H9 (cell line): ENCODE results near the gene IFFO2. TPM values are rescaled to one million over a fixed set of nuclear protein-coding genes. Genes with fewer than 3 reads are reported as not detected.
"Not testable (repeated sequence)": the region's sequence is repeated elsewhere in the genome, so short reads cannot be mapped to it uniquely, and the experiment has no call there.

Experiments
- DNase-seq: peaks from one replicate; pipeline ENCODE4 v3.0.0-alpha.2; 2017
- H2AFZ ChIP-seq: one replicate; pipeline ENCODE4 v1.6.1; 2013; ENCODE audit warnings: mild to moderate bottlenecking, low read length, control low read depth, moderate library complexity
- H2AK5ac ChIP-seq: 2 replicates; pipeline ENCODE4 v1.6.1; 2013; ENCODE audit warnings: low read length, control low read depth, mixed read lengths; ENCODE audit not compliant: insufficient read length
- H2BK120ac ChIP-seq: one replicate; pipeline ENCODE4 v1.6.1; 2013; ENCODE audit warnings: low read depth, mild to moderate bottlenecking, low read length, control low read depth, inconsistent platforms; ENCODE audit not compliant: poor library complexity, severe bottlenecking
- H2BK12ac ChIP-seq: 2 replicates; pipeline ENCODE4 v1.6.1; 2013; ENCODE audit warnings: low read length, control low read depth, mixed read lengths, low read depth; ENCODE audit not compliant: insufficient read length
- H2BK15ac ChIP-seq: 2 replicates; pipeline ENCODE4 v1.6.1; 2013; ENCODE audit warnings: low read depth, low read length, control low read depth
- H2BK20ac ChIP-seq: one replicate; pipeline ENCODE4 v1.6.1; 2013; ENCODE audit warnings: low read depth, mild to moderate bottlenecking, low read length, control low read depth, inconsistent platforms; ENCODE audit not compliant: poor library complexity, severe bottlenecking
- H2BK5ac ChIP-seq: 2 replicates; pipeline ENCODE4 v1.6.1; 2013; ENCODE audit warnings: low read length, control low read depth, mixed read lengths; ENCODE audit not compliant: insufficient read length
- H3K14ac ChIP-seq: 2 replicates; pipeline ENCODE4 v1.6.1; 2013; ENCODE audit warnings: low read length, control low read depth; ENCODE audit not compliant: insufficient read depth
- H3K18ac ChIP-seq: 2 replicates; pipeline ENCODE4 v1.6.1; 2013; ENCODE audit warnings: low read depth, mild to moderate bottlenecking, mixed read lengths, low read length, control low read depth; ENCODE audit not compliant: insufficient read length
- H3K23ac ChIP-seq: 2 replicates; pipeline ENCODE4 v1.6.1; 2013; ENCODE audit warnings: low read length, control low read depth, mixed read lengths, low read depth; ENCODE audit not compliant: insufficient read length
- H3K23me2 ChIP-seq: 2 replicates; pipeline ENCODE4 v1.6.1; 2013; ENCODE audit warnings: low read depth, mild to moderate bottlenecking, mixed read lengths, low read length, control low read depth; ENCODE audit not compliant: insufficient read length, poor library complexity, severe bottlenecking
- H3K27ac ChIP-seq: 2 replicates; pipeline ENCODE4 v1.5.1; 2013; ENCODE audit warnings: low read length, control low read depth, mixed read lengths, low read depth; ENCODE audit not compliant: insufficient read length
- H3K27me3 ChIP-seq: 2 replicates; pipeline ENCODE4 v1.6.1; 2013; ENCODE audit warnings: low read length, control low read depth, inconsistent platforms; ENCODE audit not compliant: insufficient read depth
- H3K4ac ChIP-seq: 2 replicates; pipeline ENCODE4 v1.6.1; 2013; ENCODE audit warnings: low read depth, mild to moderate bottlenecking, control low read depth, inconsistent platforms, low read length, moderate library complexity
- H3K4me1 ChIP-seq: 2 replicates; pipeline ENCODE4 v1.6.1; 2013; ENCODE audit warnings: low read length, control low read depth, inconsistent platforms; ENCODE audit not compliant: insufficient read depth
- H3K4me2 ChIP-seq: 2 replicates; pipeline ENCODE4 v1.6.1; 2013; ENCODE audit warnings: low read length, control low read depth, mixed read lengths; ENCODE audit not compliant: insufficient read length, insufficient read depth
- H3K56ac ChIP-seq: 2 replicates; pipeline ENCODE4 v1.6.1; 2013; ENCODE audit warnings: low read depth, mild to moderate bottlenecking, mixed read lengths, low read length, control low read depth; ENCODE audit not compliant: insufficient read length
- H3K79me1 ChIP-seq: 2 replicates; pipeline ENCODE4 v1.6.1; 2013; ENCODE audit warnings: low read depth, mild to moderate bottlenecking, moderate library complexity, low read length, control low read depth, inconsistent platforms; ENCODE audit not compliant: insufficient read depth, poor library complexity, severe bottlenecking
- H3K79me2 ChIP-seq: 2 replicates; pipeline ENCODE4 v1.6.1; 2013; ENCODE audit warnings: low read length, control low read depth, inconsistent platforms; ENCODE audit not compliant: insufficient read depth
- H3K9ac ChIP-seq: 2 replicates; pipeline ENCODE4 v1.6.1; 2013; ENCODE audit warnings: low read length, control low read depth, mixed read lengths; ENCODE audit not compliant: insufficient read length; ENCODE audit errors: extremely low read depth
- H3K9me3 ChIP-seq: one replicate; pipeline ENCODE4 v1.6.1; 2013; ENCODE audit warnings: low read depth, low read length, inconsistent platforms; ENCODE audit not compliant: control insufficient read depth
- H3T11ph ChIP-seq: one replicate; pipeline ENCODE4 v1.6.1; 2013; ENCODE audit warnings: mild to moderate bottlenecking, low read length, control low read depth, inconsistent platforms
- H4K20me1 ChIP-seq: one replicate; pipeline ENCODE4 v1.6.1; 2013; ENCODE audit not compliant: control insufficient read depth, insufficient read length, insufficient read depth
- H4K5ac ChIP-seq: 2 replicates; pipeline ENCODE4 v1.6.1; 2013; ENCODE audit warnings: low read depth, mild to moderate bottlenecking, mixed read lengths, low read length, control low read depth; ENCODE audit not compliant: insufficient read length
- H4K8ac ChIP-seq: replicated peaks from 2 replicates; pipeline ENCODE4 v1.6.1; 2013; ENCODE audit warnings: low read length, control low read depth, mixed read lengths, low read depth; ENCODE audit not compliant: insufficient read length
- H4K91ac ChIP-seq: 2 replicates; pipeline ENCODE4 v1.6.1; 2013; ENCODE audit warnings: low read depth, mild to moderate bottlenecking, moderate library complexity, mixed read lengths, low read length, control low read depth; ENCODE audit not compliant: insufficient read length
- H3K27ac Mint-ChIP-seq, 3 experiments: 2 replicates in 2 of 3; 3 replicates in 1 of 3; pipeline ENCODE4 v1.8.0; 2020 to 2021; ENCODE audit warnings: mixed read lengths in 3 of 3, mild to moderate bottlenecking in 1 of 3, moderate library complexity in 1 of 3
- H3K27me3 Mint-ChIP-seq: 2 replicates; pipeline ENCODE4 v1.8.0; 2021; ENCODE audit warnings: low read depth, mild to moderate bottlenecking, moderate library complexity, mixed read lengths
- H3K36me3 Mint-ChIP-seq, 3 experiments: 2 replicates in 2 of 3; 3 replicates in 1 of 3; pipeline ENCODE4 v1.8.0; 2020 to 2021; ENCODE audit warnings: low read depth in 3 of 3, mixed read lengths in 3 of 3; ENCODE audit not compliant: insufficient read depth in 1 of 3
- H3K4me1 Mint-ChIP-seq, 2 experiments: 2 replicates each; pipeline ENCODE4 v1.8.0; 2020; ENCODE audit warnings: mixed read lengths in 2 of 2
- H3K4me3 Mint-ChIP-seq, 2 experiments: 2 replicates in 1 of 2; 3 replicates in 1 of 2; pipeline ENCODE4 v1.8.0; 2020 to 2021; ENCODE audit warnings: mild to moderate bottlenecking in 2 of 2, mixed read lengths in 2 of 2, moderate library complexity in 1 of 2
- H3K9me3 Mint-ChIP-seq, 2 experiments: 2 replicates in 1 of 2; 3 replicates in 1 of 2; pipeline ENCODE4 v1.8.0; 2020; ENCODE audit warnings: mild to moderate bottlenecking in 2 of 2, mixed read lengths in 2 of 2, moderate library complexity in 1 of 2
- CTCF ChIP-seq: fragments of 200-600 bp; sonication (generic); conservative IDR thresholded peaks from 3 replicates; pipeline ENCODE4 v1.8.0; 2021; ENCODE audit warnings: antibody characterized with exemption, mild to moderate bottlenecking
- WGBS: extraction: QIAGEN DNeasy Blood & Tissue Kit; methylation state at CpG from one replicate; pipeline ENCODE4 v1.1.7; 2013; ENCODE audit warnings: missing lambda C conversion rate, low lambda C conversion rate, mixed read lengths; ENCODE audit not compliant: insufficient read length; ENCODE audit errors: extremely low coverage; 5-methylcytosine and 5-hydroxymethylcytosine counted together
- total RNA-seq: library from RNA; stranded (reverse); gene quantifications from 2 replicates; pipeline ENCODE4 v1.2.1, GENCODE V29; 2021

The IFFO2 gene
- total RNA-seq, 1 experiment from 2014 or later = 3.6 TPM

- Mint-ChIP-seq H3K27me3 (peaks cover 8% of the 10 kb centered on the region), H3K27ac (no peak overlapping the region), H3K36me3 (peaks cover 0 to 5% (median 0%) of the 10 kb centered on the region in 3 experiments; a peak in 3 of 7 replicates), H3K4me3 (no peak overlapping the region), H3K9me3 (no peaks in the 10 kb centered on the region), H3K4me1 (peaks cover 4 to 8% of the 10 kb centered on the region in 2 experiments)
- Histone ChIP-seq H4K91ac (no peak overlapping the region), H2BK12ac (no peak overlapping the region), H3T11ph (no peak overlapping the region), H3K56ac (no peak overlapping the region), H2AFZ (no peak overlapping the region), H3K4me2 (no peak overlapping the region), H2AK5ac (no peak overlapping the region), H3K79me2 (no peaks in the 10 kb centered on the region), H2BK15ac (no peak overlapping the region), H3K9me3 (no peaks in the 10 kb centered on the region), H4K20me1 (no peaks in the 10 kb centered on the region), H3K23me2 (no peaks in the 10 kb centered on the region), H3K27me3 (no peaks in the 10 kb centered on the region), H3K4ac (no peak overlapping the region), H3K79me1 (no peaks in the 10 kb centered on the region), H2BK20ac (no peak overlapping the region), H3K14ac (no peak overlapping the region), H2BK5ac (no peak overlapping the region), H3K23ac (no peak overlapping the region), H4K8ac (no peak overlapping the region), H4K5ac (no peak overlapping the region), H3K9ac (no peak overlapping the region), H3K27ac (no peak overlapping the region), H3K4me1 (no peaks in the 10 kb centered on the region), H2BK120ac (no peak overlapping the region), H3K18ac (no peak overlapping the region)
- no peak for DNase-seq
- TF ChIP-seq CTCF = no peak
- WGBS = no CpG with 5 or more reads among the region's 10 CpGs
Observed at GRCh38 chr1:18870957-18871356, 85.5 kb downstream of the IFFO2 start.

GRCh38 chr1:18870595-18870865 is 85.9 kb downstream of the IFFO2 start:
- not testable (repeated sequence) for H3K18ac ChIP-seq, H3K23me2 ChIP-seq, H3K27ac ChIP-seq, H4K20me1 ChIP-seq, H4K5ac ChIP-seq, H3K9me3 Mint-ChIP-seq, H3K9ac ChIP-seq, H3K9me3 ChIP-seq, H3K23ac ChIP-seq, H3K79me2 ChIP-seq, H2BK20ac ChIP-seq, H2AFZ ChIP-seq, H3K56ac ChIP-seq, H3K14ac ChIP-seq, H3K27me3 ChIP-seq, H3K4ac ChIP-seq, H3T11ph ChIP-seq, H3K4me1 Mint-ChIP-seq, DNase-seq, H4K8ac ChIP-seq, H4K91ac ChIP-seq, H3K27ac Mint-ChIP-seq, H2AK5ac ChIP-seq, H3K4me1 ChIP-seq, H2BK5ac ChIP-seq, H2BK120ac ChIP-seq, H3K4me2 ChIP-seq, H3K79me1 ChIP-seq, H3K4me3 Mint-ChIP-seq, H2BK15ac ChIP-seq, H2BK12ac ChIP-seq, H3K36me3 Mint-ChIP-seq
- H3K27me3 Mint-ChIP-seq = peaks cover 10% of the 10 kb centered on the region
- no CpG with 5 or more reads among the region's 3 CpGs for WGBS
